Breast epithelium (tissue), 3 donors: ENCODE measurements around the gene TADA2A.

ENCODE experiments used
- CTCF ChIP-seq, 3 donors: fragments of 450-650 bp; IDR thresholded peaks; one replicate each; pipeline ENCODE4 v1.5.1; 2016 to 2017; ENCODE audit warnings: antibody characterized with exemption in 3 of 3, mild to moderate bottlenecking in 3 of 3, moderate library complexity in 3 of 3
- POLR2A ChIP-seq: fragments of 450-650 bp; IDR thresholded peaks from one replicate; pipeline ENCODE4 v1.6.1; 2016; ENCODE audit warnings: antibody characterized with exemption, mild to moderate bottlenecking, moderate library complexity
- POLR2AphosphoS5 ChIP-seq, 3 donors: sonication (generic); formaldehyde crosslinking; IDR thresholded peaks; one replicate each; pipeline ENCODE4 v1.6.1; 2017; ENCODE audit warnings: antibody characterized with exemption in 3 of 3

GRCh38 chr17:37358098-37358829, 48.4 kb upstream of the TADA2A start:
- TF ChIP-seq POLR2A (no peak), POLR2AphosphoS5 (IDR thresholded peaks at IDR 0.05) (no peak), CTCF (IDR thresholded peaks at IDR 0.05) (no peak)
